ENCODE data around the gene CTBP2. TPM values are rescaled to one million over a fixed set of nuclear protein-coding genes. Genes with fewer than 3 reads are reported as not detected.
"Not testable (repeated sequence)": the region's sequence is repeated elsewhere in the genome, so short reads cannot be mapped to it uniquely, and the experiment has no call there.

CTBP2 gene
- total RNA-seq, 1 donor from 2014 or later, result 83.2 TPM

- DNase-seq (ENCODE audit: extremely low read depth, low read depth, low spot score), result no peak
Observed at GRCh38 chr10:125186431-125187170, 26.2 kb upstream of the CTBP2 start.

- DNase-seq (ENCODE audit: extremely low read depth, low read depth, low spot score), result not testable (repeated sequence)
Observed at GRCh38 chr10:125179107-125179506, 18.7 kb upstream of the CTBP2 start.

DNA sequence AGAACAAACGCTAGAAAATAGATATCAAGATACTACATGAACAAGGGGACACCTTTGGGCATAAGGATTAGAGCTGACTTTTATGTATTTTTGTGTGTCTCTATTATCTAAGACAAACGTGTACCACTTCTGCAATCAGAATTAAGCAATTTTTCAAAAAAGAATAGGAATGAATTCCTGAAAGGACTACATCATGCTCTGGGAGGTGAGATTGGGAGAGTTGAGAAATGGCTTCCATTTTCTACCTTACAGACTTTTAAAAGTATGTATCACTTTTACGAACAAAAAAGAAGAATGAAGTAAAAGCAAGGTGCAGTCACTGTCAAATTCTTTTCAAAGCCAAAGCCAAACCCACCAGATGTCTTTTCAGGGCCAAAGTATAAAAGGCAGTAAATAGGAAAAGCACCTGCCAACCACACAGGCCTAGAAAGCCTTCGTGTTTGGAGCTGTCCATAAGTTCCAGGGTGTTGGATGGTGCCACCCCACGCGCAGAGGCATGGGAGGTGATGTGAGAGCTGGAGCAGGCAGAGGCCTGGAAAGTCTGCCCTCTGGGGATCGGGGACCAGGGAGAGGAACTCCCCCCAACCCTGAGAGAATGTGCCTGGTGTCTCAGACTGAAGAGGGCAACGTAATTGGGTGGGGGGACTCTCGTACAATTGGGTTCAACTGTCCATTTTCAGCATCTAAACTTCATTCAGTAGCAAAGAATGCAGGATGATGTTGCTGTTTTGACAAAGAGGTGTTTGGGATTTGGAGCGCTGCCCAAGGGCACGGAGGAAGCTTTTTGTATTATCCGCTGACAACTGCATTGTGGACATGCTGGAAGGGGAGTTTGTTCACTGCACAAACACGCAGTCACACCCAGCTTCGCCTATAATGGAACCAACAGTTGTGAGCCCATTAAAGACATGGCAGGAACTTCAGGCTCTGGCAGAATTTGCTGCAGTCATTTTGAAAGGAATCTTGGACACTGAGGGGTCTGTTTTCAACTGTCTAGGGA, 17.6 kb upstream of the CTBP2 start:
- DNase-seq (ENCODE audit: extremely low read depth, low read depth, low spot score), result no peak

DNA sequence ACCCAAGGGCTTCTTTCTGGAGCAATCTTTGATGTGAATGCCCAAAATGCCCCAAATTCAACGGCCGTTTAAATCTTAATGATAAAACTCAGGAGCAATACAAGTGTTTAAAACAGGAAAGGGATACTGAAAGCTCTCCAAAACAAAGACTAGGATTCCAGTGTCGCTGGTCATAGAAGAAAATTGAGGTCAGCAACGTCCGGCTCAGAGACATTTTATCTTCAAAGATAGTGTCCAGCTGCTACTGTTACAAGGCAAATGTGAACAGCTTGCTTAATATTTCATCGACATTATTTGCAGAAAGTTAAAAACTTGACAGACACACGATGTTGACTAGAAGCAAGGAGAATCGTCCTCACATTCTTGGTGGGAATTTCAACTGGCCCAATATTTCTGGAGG, 15.4 kb upstream of the CTBP2 start:
- DNase-seq (ENCODE audit: extremely low read depth, low read depth, low spot score), result no peak

GRCh38 chr10:125174360-125174759, 14.0 kb upstream of the CTBP2 start:
- DNase-seq (ENCODE audit: extremely low read depth, low read depth, low spot score), result no peak

DNA sequence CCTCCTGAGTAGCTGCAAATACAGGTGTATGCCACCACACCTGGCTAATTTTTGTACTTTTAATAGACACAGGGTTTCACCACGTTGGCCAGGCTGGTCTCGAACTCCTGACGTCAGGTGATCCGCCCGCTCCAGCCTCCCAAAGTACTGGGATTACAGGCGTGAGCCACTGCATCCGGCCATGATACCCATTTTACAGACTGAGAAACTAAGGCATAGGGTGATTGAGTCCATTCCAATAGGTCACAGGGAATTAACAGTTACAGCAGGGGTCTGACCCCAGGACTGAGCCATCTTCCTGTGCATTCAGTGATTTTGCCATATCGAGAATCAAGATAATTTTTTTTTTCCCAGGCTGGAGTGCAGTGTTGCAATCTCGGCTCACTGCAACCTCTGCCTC, 12.3 kb upstream of the CTBP2 start:
- DNase-seq (ENCODE audit: extremely low read depth, low read depth, low spot score), result no peak

GRCh38 chr10:125171402-125172306, 11.3 kb upstream of the CTBP2 start:
- DNase-seq (ENCODE audit: extremely low read depth, low read depth, low spot score), result no peak

GRCh38 chr10:125169915-125170314, 9.6 kb upstream of the CTBP2 start:
- DNase-seq (ENCODE audit: extremely low read depth, low read depth, low spot score), result no peak

DNA sequence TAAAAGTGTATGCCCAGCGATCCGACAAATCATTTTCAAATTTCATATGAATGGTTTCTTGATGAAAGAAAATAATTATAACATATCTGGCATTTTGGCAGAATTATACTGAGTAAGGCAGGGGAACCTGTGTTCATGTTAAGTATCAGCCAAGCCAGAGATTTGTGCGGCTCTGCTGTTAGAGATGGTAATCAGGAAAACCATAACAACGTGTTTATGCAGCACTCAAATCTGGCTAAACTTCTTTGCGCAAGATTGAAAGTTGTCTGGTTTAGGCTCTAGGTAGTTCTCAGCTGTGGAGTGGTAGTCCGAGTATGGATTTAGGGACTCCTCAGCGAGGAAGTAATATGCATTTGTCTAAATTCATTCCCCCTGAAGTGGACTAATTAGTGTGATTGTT, 8.9 kb upstream of the CTBP2 start:
- DNase-seq (ENCODE audit: extremely low read depth, low read depth, low spot score), result no peak

- DNase-seq (ENCODE audit: extremely low read depth, low read depth, low spot score), result no peak
Observed at GRCh38 chr10:125166658-125167057, 6.3 kb upstream of the CTBP2 start.

- DNase-seq (ENCODE audit: extremely low read depth, low read depth, low spot score), result no peak
Observed at GRCh38 chr10:125165584-125166573, 5.5 kb upstream of the CTBP2 start.

DNA sequence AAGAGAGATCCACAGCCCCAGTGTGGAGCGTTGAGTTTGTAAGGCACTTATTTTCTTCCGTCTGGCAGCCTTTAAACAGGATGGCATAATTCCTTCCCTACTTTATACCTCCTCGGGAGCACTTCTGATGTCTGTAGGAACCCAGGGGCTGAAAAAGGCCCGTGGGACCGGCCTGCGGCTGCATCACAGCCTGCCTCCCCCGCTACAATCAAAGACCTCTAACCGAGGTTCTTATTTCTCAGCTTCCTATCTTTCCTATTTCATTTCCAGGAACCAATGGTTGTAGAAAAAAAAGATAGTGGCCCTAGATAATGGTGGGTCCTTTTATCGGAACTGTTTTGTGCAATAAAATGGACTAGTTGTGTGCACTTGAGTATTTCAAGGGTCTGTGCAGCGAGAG, 4.1 kb upstream of the CTBP2 start:
- DNase-seq (ENCODE audit: extremely low read depth, low read depth, low spot score), result no peak

DNA sequence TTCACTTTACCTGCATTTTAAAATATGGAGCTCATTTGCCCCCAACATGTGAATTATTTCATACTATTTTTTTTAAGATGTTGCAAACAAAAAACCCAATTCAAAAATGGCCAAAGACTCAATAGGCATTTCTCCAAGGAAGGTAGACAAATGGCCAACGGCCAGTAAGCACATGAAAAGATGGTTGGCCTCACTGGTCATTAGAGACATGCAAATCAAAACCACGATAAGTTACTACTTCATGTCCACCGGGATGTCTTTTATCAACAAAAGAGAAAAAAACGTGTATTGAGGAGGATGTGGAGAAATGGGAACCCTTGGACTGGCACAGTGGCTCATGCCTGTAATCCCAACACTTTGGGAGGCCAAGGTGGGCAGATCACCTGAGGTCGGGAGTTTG, 3.4 kb upstream of the CTBP2 start:
- DNase-seq (ENCODE audit: extremely low read depth, low read depth, low spot score), result no peak

- not testable (repeated sequence) for DNase-seq (ENCODE audit: extremely low read depth, low read depth, low spot score)
Observed at GRCh38 chr10:125163312-125163711, 2.9 kb upstream of the CTBP2 start.

GRCh38 chr10:125162120-125162931, 2.0 kb upstream of the CTBP2 start:
- DNase-seq (ENCODE audit: extremely low read depth, low read depth, low spot score), result no peak

GRCh38 chr10:125161707-125162119, 1.4 kb upstream of the CTBP2 start:
- DNase-seq (ENCODE audit: extremely low read depth, low read depth, low spot score), result no peak

GRCh38 chr10:125160856-125161706, 718 bp upstream of the CTBP2 start:
- no peak for DNase-seq (ENCODE audit: extremely low read depth, low read depth, low spot score)

GRCh38 chr10:125159486-125159931, 854 bp downstream of the CTBP2 start:
- no peak for DNase-seq (ENCODE audit: extremely low read depth, low read depth, low spot score)
